Fibroblast of pulmonary artery (primary cell): ENCODE data around the gene TMEM63C.
A peak's percentile ranks its signal among the peaks of the same experiment; 100 is the strongest.
"Not testable (repeated sequence)": the region's sequence is repeated elsewhere in the genome, so short reads cannot be mapped to it uniquely, and the experiment has no call there.

Experiments
- DNase-seq: peaks from one replicate; pipeline ENCODE4 v3.0.0-alpha.2; 2010; ENCODE audit warnings: low read depth
- H3K4me3 ChIP-seq: replicated peaks from 2 replicates; pipeline ENCODE4 v1.5.1; 2011; ENCODE audit warnings: low read depth, mild to moderate bottlenecking, control low read depth, low read length, moderate library complexity
- CTCF ChIP-seq: IDR thresholded peaks from 2 replicates; pipeline ENCODE4 v1.5.1; 2011; ENCODE audit warnings: mild to moderate bottlenecking, control low read depth, low read length, inconsistent platforms; ENCODE audit errors: missing control alignments

The TMEM63C gene

GRCh38 chr14:77155083-77155482, 26.5 kb upstream of the TMEM63C start:
- no peak for DNase-seq
- H3K4me3 ChIP-seq: no peak overlapping the region
- TF ChIP-seq CTCF: no peak

- no peak for TF ChIP-seq CTCF
- no peak overlapping the region for H3K4me3 ChIP-seq
- no peak for DNase-seq
These were observed 23.9 kb upstream of the TMEM63C start for GRCh38 chr14:77157740-77158139.

- TF ChIP-seq CTCF: no peak
- peak; percentile 70 for DNase-seq
- no peak overlapping the region for H3K4me3 ChIP-seq
These were observed 23.3 kb upstream of the TMEM63C start for GRCh38 chr14:77158175-77158881.

- DNase-seq: no peak
- TF ChIP-seq CTCF: no peak
- no peak overlapping the region for H3K4me3 ChIP-seq
These were observed 22.7 kb upstream of the TMEM63C start for GRCh38 chr14:77158882-77159255.

GRCh38 chr14:77161011-77161410, 20.6 kb upstream of the TMEM63C start:
- H3K4me3 ChIP-seq: no peak overlapping the region
- DNase-seq: no peak
- no peak for TF ChIP-seq CTCF

- TF ChIP-seq CTCF: no peak
- no peak overlapping the region for H3K4me3 ChIP-seq
- DNase-seq: no peak
These were observed 11.6 kb upstream of the TMEM63C start for GRCh38 chr14:77170045-77170444.

GRCh38 chr14:77172916-77173315, 8.7 kb upstream of the TMEM63C start:
- no peak for TF ChIP-seq CTCF
- DNase-seq: no peak
- H3K4me3 ChIP-seq: no peak overlapping the region

- peak; percentile 9 for DNase-seq
These were observed 7.5 kb upstream of the TMEM63C start for GRCh38 chr14:77173911-77174617.

More at GRCh38 chr14:77173911-77174617, 7.5 kb upstream of the TMEM63C start:
- not testable (repeated sequence) for H3K4me3 ChIP-seq
